VCaP (cell line): ENCODE data around the gene SART3.

Source experiments
- H3K27ac ChIP-seq: fragments of 450-650 bp; 2 replicates; pipeline ENCODE4 v1.5.1; 2017
- CTCF ChIP-seq: fragments of 450-650 bp; conservative IDR thresholded peaks from 2 replicates; pipeline ENCODE4 v1.5.1; 2017; ENCODE audit warnings: mild to moderate bottlenecking, moderate library complexity

SART3 gene

GRCh38 chr12:108566452-108566851, 5.5 kb upstream of the SART3 start:
- TF ChIP-seq CTCF = no peak
- peak overlapping the region; percentile 66 for H3K27ac ChIP-seq

DNA sequence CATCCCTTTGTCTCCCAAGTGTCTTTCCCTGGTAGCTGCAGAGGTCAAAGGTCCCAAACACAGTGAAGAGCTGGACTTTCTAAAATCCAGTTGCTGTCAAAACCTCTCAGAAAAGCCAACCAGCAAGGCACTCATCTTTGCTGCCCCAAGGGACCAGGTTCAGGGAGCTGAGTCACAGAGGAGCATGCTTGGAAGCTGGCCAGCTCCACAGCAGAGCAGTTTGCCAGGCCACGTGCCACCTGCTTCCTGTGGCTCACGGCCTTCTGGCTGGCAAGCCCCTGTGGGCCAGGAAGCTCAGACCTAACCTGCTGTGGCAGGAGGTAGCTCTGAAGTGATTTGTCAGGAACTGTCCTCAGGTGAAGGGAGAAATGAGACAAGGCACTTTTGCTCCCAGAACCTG, 5.0 kb upstream of the SART3 start:
- TF ChIP-seq CTCF = no peak
- peak overlapping the region; percentile 66 for H3K27ac ChIP-seq

- peak overlapping the region; percentile 66 for H3K27ac ChIP-seq
- TF ChIP-seq CTCF = no peak
Measured at GRCh38 chr12:108565146-108565545, 4.2 kb upstream of the SART3 start.

GRCh38 chr12:108564724-108565123, 3.8 kb upstream of the SART3 start:
- H3K27ac ChIP-seq = peak overlapping the region; percentile 66; the same call in 1 of the 2 replicates
- TF ChIP-seq CTCF = no peak

GRCh38 chr12:108563804-108564151, 2.8 kb upstream of the SART3 start:
- peak; percentile 17 for TF ChIP-seq CTCF
- peak overlapping the region; percentile 93 for H3K27ac ChIP-seq

GRCh38 chr12:108563136-108563803, 2.3 kb upstream of the SART3 start:
- H3K27ac ChIP-seq = peak overlapping the region; percentile 93
- TF ChIP-seq CTCF = peak; percentile 96

GRCh38 chr12:108562348-108563135, 1.6 kb upstream of the SART3 start, which contains the start of gene ISCU:
TSS of gene ISCU (plus strand) at chr12:108562596. CDS start at chr12:108562623, 27 bp downstream.
- no peak for TF ChIP-seq CTCF

More at GRCh38 chr12:108562348-108563135, 1.6 kb upstream of the SART3 start, which contains the start of gene ISCU:
- H3K27ac ChIP-seq = peak within 1 kb of the TSS; percentile 93
